Kidney (tissue), 14 donors: Measurements from ENCODE around the gene HES5. TPM values are rescaled to one million over a fixed set of nuclear protein-coding genes. Genes with fewer than 3 reads are reported as not detected.

ENCODE experiments used
- DNase-seq, 5 donors: peaks; one replicate each; pipeline ENCODE4 v3.0.0-alpha.2; 2013 to 2020
- FAIRE-seq: peaks from 2 replicates; lab custom pipeline; 2012; peaks lifted over from hg19 to GRCh38; lab: Jason Lieb, UNC
- H3K27ac ChIP-seq, 2 donors: one replicate each; pipeline ENCODE4 v1.7.0; 2013; ENCODE audit warnings: low read depth in 2 of 2, low read length in 2 of 2, inconsistent platforms in 1 of 2
- H3K27me3 ChIP-seq: one replicate; pipeline ENCODE4 v1.7.1; 2013; ENCODE audit warnings: low read length, inconsistent platforms; ENCODE audit not compliant: control insufficient read depth, insufficient read depth
- H3K36me3 ChIP-seq, 3 donors: one replicate each; pipeline versions ENCODE4 v1.7.0 to v1.7.1; 2013; ENCODE audit warnings: low read length in 3 of 3, control low read depth in 1 of 3, inconsistent platforms in 1 of 3; ENCODE audit not compliant: insufficient read depth in 3 of 3, control insufficient read depth in 2 of 3
- H3K4me1 ChIP-seq, 3 donors: one replicate each; pipeline versions ENCODE4 v1.7.0 to v1.7.1; 2013; ENCODE audit warnings: low read length in 3 of 3, inconsistent platforms in 1 of 3, low read depth in 1 of 3; ENCODE audit not compliant: control insufficient read depth in 2 of 3, insufficient read depth in 2 of 3
- H3K4me3 ChIP-seq, 3 donors: one replicate each; pipeline versions ENCODE4 v1.7.0 to v1.8.1; 2013; ENCODE audit warnings: low read length in 3 of 3, control low read depth in 1 of 3, inconsistent platforms in 1 of 3
- H3K9ac ChIP-seq, 3 donors: one replicate each; pipeline versions ENCODE4 v1.7.0 to v1.7.1; 2013; ENCODE audit warnings: low read length in 3 of 3, control low read depth in 1 of 3, inconsistent platforms in 1 of 3
- H3K9me3 ChIP-seq, 3 donors: one replicate each; pipeline versions ENCODE4 v1.7.0 to v1.7.1; 2013; ENCODE audit warnings: low read length in 3 of 3, control low read depth in 1 of 3, inconsistent platforms in 1 of 3; ENCODE audit not compliant: control insufficient read depth in 2 of 3, insufficient read depth in 1 of 3
- intact Hi-C: fragments of 100-400 bp; cut with DNase I; formaldehyde crosslinking; loops from one replicate; pipeline ENCODE4 v1.11.1; 2022
- polyA plus RNA-seq: library from polyadenylated mRNA; stranded (reverse); fragments of 350-450 nt; fragmentation: Illumina TruSeq; extraction: RNeasy Lipid Tissue Mini Kit (QIAGEN cat#74804); gene quantifications from one replicate; pipeline ENCODE4 v1.2.3, GENCODE V29; 2014; ENCODE audit warnings: low read depth, low replicate concordance; ENCODE audit not compliant: insufficient read depth
- total RNA-seq: library from RNA; stranded (reverse); fragmentation: NEBNext Ultra II Directional; extraction: Animal tissue kit (Norgen Biotek cat#: 25700); gene quantifications from one replicate; pipeline ENCODE4 v1.2.1, GENCODE V29; 2021
- TF ChIP-seq, protein P1 (sequence below): IDR thresholded peaks from 3 replicates; pipeline ENCODE4 v1.5.1; 2012; ENCODE audit warnings: mild to moderate bottlenecking, moderate library complexity, borderline replicate concordance; ENCODE audit not compliant: insufficient read depth; ENCODE audit errors: extremely low read depth
- donor health status: control.
- donor health status: control.
- donor health status: control.
- donor health status: control.
- donor health status: control.
- donor health status: DM: yes; HTN: yes; CAD: no.
- donor health status: Normal renal cell carcinoma (clear cell type).

HES5 gene
- total and polyA plus RNA-seq, 2 donors from 2014 or later = 0.44 TPM; not detected in 1

DNA sequence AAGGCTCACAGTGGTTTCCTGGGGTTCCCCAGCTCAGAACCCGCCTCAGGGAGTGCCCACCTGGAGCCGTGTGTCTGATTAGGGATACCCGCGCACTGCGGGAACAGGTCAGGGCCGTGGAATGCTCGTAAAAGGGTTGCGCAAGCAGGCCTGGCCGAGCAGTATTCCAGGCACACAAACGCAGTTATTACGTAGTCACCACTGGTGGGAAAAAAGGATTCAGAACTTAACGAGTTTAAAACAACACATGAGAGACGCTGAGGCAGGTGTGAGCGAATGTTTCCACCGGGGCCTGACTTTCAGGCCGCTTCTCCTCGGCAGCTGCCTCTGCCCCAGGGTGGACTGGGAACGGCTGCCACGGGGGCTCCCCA is 35.8 kb downstream of the HES5 start:
- H3K27ac ChIP-seq = no peak overlapping the region
- DNase-seq (no peak), FAIRE-seq (no peak)
- H3K9me3 ChIP-seq = no peaks in the 10 kb centered on the region
- H3K9ac ChIP-seq = no peak overlapping the region
- no peaks in the 10 kb centered on the region for H3K27me3 ChIP-seq
- no peak overlapping the region for H3K4me3 ChIP-seq
- no peaks in the 10 kb centered on the region for H3K36me3 ChIP-seq
- no peaks in the 10 kb centered on the region for H3K4me1 ChIP-seq
- TF ChIP-seq, protein P1, sequence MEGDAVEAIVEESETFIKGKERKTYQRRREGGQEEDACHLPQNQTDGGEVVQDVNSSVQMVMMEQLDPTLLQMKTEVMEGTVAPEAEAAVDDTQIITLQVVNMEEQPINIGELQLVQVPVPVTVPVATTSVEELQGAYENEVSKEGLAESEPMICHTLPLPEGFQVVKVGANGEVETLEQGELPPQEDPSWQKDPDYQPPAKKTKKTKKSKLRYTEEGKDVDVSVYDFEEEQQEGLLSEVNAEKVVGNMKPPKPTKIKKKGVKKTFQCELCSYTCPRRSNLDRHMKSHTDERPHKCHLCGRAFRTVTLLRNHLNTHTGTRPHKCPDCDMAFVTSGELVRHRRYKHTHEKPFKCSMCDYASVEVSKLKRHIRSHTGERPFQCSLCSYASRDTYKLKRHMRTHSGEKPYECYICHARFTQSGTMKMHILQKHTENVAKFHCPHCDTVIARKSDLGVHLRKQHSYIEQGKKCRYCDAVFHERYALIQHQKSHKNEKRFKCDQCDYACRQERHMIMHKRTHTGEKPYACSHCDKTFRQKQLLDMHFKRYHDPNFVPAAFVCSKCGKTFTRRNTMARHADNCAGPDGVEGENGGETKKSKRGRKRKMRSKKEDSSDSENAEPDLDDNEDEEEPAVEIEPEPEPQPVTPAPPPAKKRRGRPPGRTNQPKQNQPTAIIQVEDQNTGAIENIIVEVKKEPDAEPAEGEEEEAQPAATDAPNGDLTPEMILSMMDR = no peak
- intact Hi-C loops = no loop called here

DNA sequence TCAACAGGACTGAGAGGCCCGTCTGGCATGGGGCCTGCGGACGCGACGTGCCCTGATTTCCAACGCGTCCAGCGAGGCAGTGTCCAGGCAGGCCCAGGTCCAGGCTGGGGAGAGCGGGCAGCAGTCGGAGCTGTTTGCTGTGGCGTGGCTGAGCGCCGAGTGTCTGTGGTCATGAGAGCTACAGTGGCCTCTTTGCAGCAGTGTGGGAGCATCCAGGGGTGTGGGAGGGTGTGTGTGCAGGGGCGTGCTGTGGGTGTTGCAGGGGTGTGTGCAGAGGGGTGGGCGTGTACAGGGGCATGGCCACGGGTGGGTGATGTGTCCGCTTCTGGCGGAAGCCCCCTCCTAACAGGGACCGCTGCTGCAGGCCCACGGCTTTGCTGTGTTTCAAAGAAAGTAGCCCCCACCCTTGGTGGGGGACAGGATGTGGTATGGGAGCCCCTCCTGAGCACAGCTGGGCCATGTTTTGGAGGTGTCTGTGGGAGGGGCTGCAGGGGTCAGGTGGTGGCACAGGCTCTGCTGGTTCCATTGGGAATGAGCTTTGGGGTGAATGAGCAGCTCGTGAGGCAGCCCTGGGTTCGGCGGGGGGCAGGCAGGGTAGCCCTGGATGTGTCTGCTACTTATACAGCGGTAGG is 36.3 kb downstream of the HES5 start:
- Histone ChIP-seq H3K36me3 (no peaks in the 10 kb centered on the region), H3K9ac (no peak overlapping the region), H3K4me1 (no peaks in the 10 kb centered on the region), H3K9me3 (no peaks in the 10 kb centered on the region), H3K27me3 (no peaks in the 10 kb centered on the region), H3K4me3 (no peak overlapping the region), H3K27ac (no peak overlapping the region)
- intact Hi-C loops = no loop called here
- DNase-seq (no peak), FAIRE-seq (no peak)
- TF ChIP-seq, protein P1 = no peak

DNA sequence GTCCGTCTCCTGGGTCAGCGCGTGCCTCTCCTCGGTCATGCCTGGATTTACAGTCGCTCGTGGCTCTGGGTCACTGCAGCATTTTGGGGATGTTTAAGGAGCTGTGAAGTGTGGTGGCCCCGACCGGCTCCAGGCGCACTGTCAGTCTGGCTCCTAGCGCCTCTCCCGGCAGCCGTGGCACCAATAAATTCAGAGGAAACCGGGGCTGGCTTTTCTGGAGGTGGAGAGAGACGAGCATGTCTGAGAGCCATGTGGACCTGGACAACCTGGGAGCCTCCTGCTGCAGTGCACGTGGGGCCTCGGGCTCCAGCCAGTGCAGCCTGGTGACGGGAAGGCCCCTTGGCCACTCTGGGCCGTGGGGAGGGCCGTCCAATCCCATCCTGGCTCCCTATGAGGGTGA is 36.8 kb downstream of the HES5 start:
- H3K27me3 ChIP-seq = no peaks in the 10 kb centered on the region
- TF ChIP-seq, protein P1 = no peak
- DNase-seq (no peak), FAIRE-seq (no peak)
- no peaks in the 10 kb centered on the region for H3K36me3 ChIP-seq
- intact Hi-C loops = no loop called here
- no peak overlapping the region for H3K9ac ChIP-seq
- H3K9me3 ChIP-seq = no peaks in the 10 kb centered on the region
- no peak overlapping the region for H3K4me3 ChIP-seq
- no peaks in the 10 kb centered on the region for H3K4me1 ChIP-seq
- H3K27ac ChIP-seq = no peak overlapping the region

DNA sequence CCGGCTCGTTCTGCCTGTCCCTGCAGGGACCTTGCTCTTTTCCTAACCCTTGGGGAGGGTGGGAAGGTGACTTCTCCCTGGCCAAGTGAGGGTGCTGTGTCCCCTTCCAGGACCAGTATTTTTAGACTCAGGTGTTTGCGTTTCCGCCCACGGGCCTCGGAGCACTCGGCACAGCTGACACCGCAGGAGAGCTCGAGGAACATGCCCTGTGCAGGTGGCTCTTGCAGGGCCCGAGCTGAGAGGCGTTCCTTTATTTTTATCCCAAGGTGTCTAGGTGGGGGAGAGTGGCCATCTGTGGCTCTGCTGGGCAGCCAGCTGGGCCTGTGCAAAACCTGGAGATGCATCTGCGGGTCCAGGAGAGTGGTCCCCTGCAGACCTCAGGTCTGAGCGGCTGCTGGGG is 38.0 kb downstream of the HES5 start:
- TF ChIP-seq, protein P1 = no peak
- intact Hi-C loops = no loop called here
- H3K9me3 ChIP-seq = no peaks in the 10 kb centered on the region
- H3K4me1 ChIP-seq = no peaks in the 10 kb centered on the region
- FAIRE-seq (no peak), DNase-seq (no peak)
- H3K36me3 ChIP-seq = no peaks in the 10 kb centered on the region
- no peak overlapping the region for H3K4me3 ChIP-seq
- H3K27me3 ChIP-seq = no peaks in the 10 kb centered on the region
- no peak overlapping the region for H3K9ac ChIP-seq
- no peak overlapping the region for H3K27ac ChIP-seq
